Measurements from ENCODE around the gene WARS2.
A peak's percentile ranks its signal among the peaks of the same experiment; 100 is the strongest.

WARS2 gene

GRCh38 chr1:119086830-119087229, 53.6 kb downstream of the WARS2 start:
- FAIRE-seq (no peak), DNase-seq (ENCODE audit: insufficient read length, low spot score) (no peak)

- FAIRE-seq: no peak
- DNase-seq (ENCODE audit: insufficient read length, low spot score): no peak
Observed at GRCh38 chr1:119084798-119085197, 55.7 kb downstream of the WARS2 start.

GRCh38 chr1:119083980-119084379, 56.5 kb downstream of the WARS2 start:
- DNase-seq (ENCODE audit: insufficient read length, low spot score) (no peak), FAIRE-seq (no peak)

GRCh38 chr1:119083479-119083878, 57.0 kb downstream of the WARS2 start:
- DNase-seq (ENCODE audit: insufficient read length, low spot score): no peak
- FAIRE-seq: no peak

- DNase-seq (ENCODE audit: insufficient read length, low spot score): no peak
- FAIRE-seq: no peak
Observed at GRCh38 chr1:119081700-119082099, 58.8 kb downstream of the WARS2 start.

GRCh38 chr1:119081267-119081666, 59.2 kb downstream of the WARS2 start:
- no peak for DNase-seq (ENCODE audit: insufficient read length, low spot score)
- no peak for FAIRE-seq

GRCh38 chr1:119080586-119080985, 59.9 kb downstream of the WARS2 start:
- peak; percentile 3 for DNase-seq (ENCODE audit: insufficient read length, low spot score)

GRCh38 chr1:119079881-119080280, 60.6 kb downstream of the WARS2 start:
- FAIRE-seq: no peak
- no peak for DNase-seq (ENCODE audit: insufficient read length, low spot score)

More at GRCh38 chr1:119080586-119080985, 59.9 kb downstream of the WARS2 start:
- no peak for FAIRE-seq

GRCh38 chr1:119075614-119076013, 64.8 kb downstream of the WARS2 start:
- no peak for FAIRE-seq

GRCh38 chr1:119071321-119071720, 69.1 kb downstream of the WARS2 start:
- DNase-seq (ENCODE audit: insufficient read length, low spot score) (no peak), FAIRE-seq (no peak)

More at GRCh38 chr1:119075614-119076013, 64.8 kb downstream of the WARS2 start:
- no peak for DNase-seq (ENCODE audit: insufficient read length, low spot score)

- FAIRE-seq (no peak), DNase-seq (ENCODE audit: insufficient read length, low spot score) (no peak)
Observed at GRCh38 chr1:119069682-119070081, 70.8 kb downstream of the WARS2 start.

GRCh38 chr1:119068427-119068826, 72.0 kb downstream of the WARS2 start:
- FAIRE-seq (no peak), DNase-seq (ENCODE audit: insufficient read length, low spot score) (no peak)

GRCh38 chr1:119061700-119062099, 78.8 kb downstream of the WARS2 start:
- DNase-seq (ENCODE audit: insufficient read length, low spot score): no peak
- FAIRE-seq: no peak

GRCh38 chr1:119055568-119055967, 84.9 kb downstream of the WARS2 start:
- no peak for DNase-seq (ENCODE audit: insufficient read length, low spot score)
- no peak for FAIRE-seq

- no peak for FAIRE-seq
Observed at GRCh38 chr1:119053917-119054316, 86.5 kb downstream of the WARS2 start.

GRCh38 chr1:119052267-119052666, 88.2 kb downstream of the WARS2 start:
- FAIRE-seq (no peak), DNase-seq (ENCODE audit: insufficient read length, low spot score) (no peak)

More at GRCh38 chr1:119053917-119054316, 86.5 kb downstream of the WARS2 start:
- DNase-seq (ENCODE audit: insufficient read length, low spot score): no peak

GRCh38 chr1:119048624-119049404, 91.6 kb downstream of the WARS2 start:
- FAIRE-seq (no peak), DNase-seq (ENCODE audit: insufficient read length, low spot score) (no peak)

- DNase-seq (ENCODE audit: insufficient read length, low spot score) (no peak), FAIRE-seq (no peak)
Observed at GRCh38 chr1:119046785-119047438, 93.5 kb downstream of the WARS2 start.

- FAIRE-seq (no peak), DNase-seq (ENCODE audit: insufficient read length, low spot score) (no peak)
Observed at GRCh38 chr1:119046429-119046784, 94.0 kb downstream of the WARS2 start.

GRCh38 chr1:119045096-119045746, 95.2 kb downstream of the WARS2 start:
- DNase-seq (ENCODE audit: insufficient read length, low spot score) (no peak), FAIRE-seq (no peak)

GRCh38 chr1:119040906-119041305, 99.5 kb downstream of the WARS2 start:
- no peak for FAIRE-seq
- DNase-seq (ENCODE audit: insufficient read length, low spot score): no peak

GRCh38 chr1:119040489-119040888, 100.0 kb downstream of the WARS2 start:
- DNase-seq (ENCODE audit: insufficient read length, low spot score) (no peak), FAIRE-seq (no peak)
